H9 (cell line): Measurements from ENCODE around the gene MYO10. TPM values are rescaled to one million over a fixed set of nuclear protein-coding genes. Genes with fewer than 3 reads are reported as not detected.

Experiments used
- DNase-seq: peaks from one replicate; pipeline ENCODE4 v3.0.0-alpha.2; 2017
- H2AFZ ChIP-seq: one replicate; pipeline ENCODE4 v1.6.1; 2013; ENCODE audit warnings: mild to moderate bottlenecking, low read length, control low read depth, moderate library complexity
- H2AK5ac ChIP-seq: 2 replicates; pipeline ENCODE4 v1.6.1; 2013; ENCODE audit warnings: low read length, control low read depth, mixed read lengths; ENCODE audit not compliant: insufficient read length
- H2BK120ac ChIP-seq: one replicate; pipeline ENCODE4 v1.6.1; 2013; ENCODE audit warnings: low read depth, mild to moderate bottlenecking, low read length, control low read depth, inconsistent platforms; ENCODE audit not compliant: poor library complexity, severe bottlenecking
- H2BK12ac ChIP-seq: 2 replicates; pipeline ENCODE4 v1.6.1; 2013; ENCODE audit warnings: low read length, control low read depth, mixed read lengths, low read depth; ENCODE audit not compliant: insufficient read length
- H2BK15ac ChIP-seq: 2 replicates; pipeline ENCODE4 v1.6.1; 2013; ENCODE audit warnings: low read depth, low read length, control low read depth
- H2BK20ac ChIP-seq: one replicate; pipeline ENCODE4 v1.6.1; 2013; ENCODE audit warnings: low read depth, mild to moderate bottlenecking, low read length, control low read depth, inconsistent platforms; ENCODE audit not compliant: poor library complexity, severe bottlenecking
- H2BK5ac ChIP-seq: 2 replicates; pipeline ENCODE4 v1.6.1; 2013; ENCODE audit warnings: low read length, control low read depth, mixed read lengths; ENCODE audit not compliant: insufficient read length
- H3K14ac ChIP-seq: 2 replicates; pipeline ENCODE4 v1.6.1; 2013; ENCODE audit warnings: low read length, control low read depth; ENCODE audit not compliant: insufficient read depth
- H3K18ac ChIP-seq: 2 replicates; pipeline ENCODE4 v1.6.1; 2013; ENCODE audit warnings: low read depth, mild to moderate bottlenecking, mixed read lengths, low read length, control low read depth; ENCODE audit not compliant: insufficient read length
- H3K23ac ChIP-seq: 2 replicates; pipeline ENCODE4 v1.6.1; 2013; ENCODE audit warnings: low read length, control low read depth, mixed read lengths, low read depth; ENCODE audit not compliant: insufficient read length
- H3K23me2 ChIP-seq: 2 replicates; pipeline ENCODE4 v1.6.1; 2013; ENCODE audit warnings: low read depth, mild to moderate bottlenecking, mixed read lengths, low read length, control low read depth; ENCODE audit not compliant: insufficient read length, poor library complexity, severe bottlenecking
- H3K27ac ChIP-seq: 2 replicates; pipeline ENCODE4 v1.5.1; 2013; ENCODE audit warnings: low read length, control low read depth, mixed read lengths, low read depth; ENCODE audit not compliant: insufficient read length
- H3K27me3 ChIP-seq: 2 replicates; pipeline ENCODE4 v1.6.1; 2013; ENCODE audit warnings: low read length, control low read depth, inconsistent platforms; ENCODE audit not compliant: insufficient read depth
- H3K4ac ChIP-seq: 2 replicates; pipeline ENCODE4 v1.6.1; 2013; ENCODE audit warnings: low read depth, mild to moderate bottlenecking, control low read depth, inconsistent platforms, low read length, moderate library complexity
- H3K4me1 ChIP-seq: 2 replicates; pipeline ENCODE4 v1.6.1; 2013; ENCODE audit warnings: low read length, control low read depth, inconsistent platforms; ENCODE audit not compliant: insufficient read depth
- H3K4me2 ChIP-seq: 2 replicates; pipeline ENCODE4 v1.6.1; 2013; ENCODE audit warnings: low read length, control low read depth, mixed read lengths; ENCODE audit not compliant: insufficient read length, insufficient read depth
- H3K56ac ChIP-seq: 2 replicates; pipeline ENCODE4 v1.6.1; 2013; ENCODE audit warnings: low read depth, mild to moderate bottlenecking, mixed read lengths, low read length, control low read depth; ENCODE audit not compliant: insufficient read length
- H3K79me1 ChIP-seq: 2 replicates; pipeline ENCODE4 v1.6.1; 2013; ENCODE audit warnings: low read depth, mild to moderate bottlenecking, moderate library complexity, low read length, control low read depth, inconsistent platforms; ENCODE audit not compliant: insufficient read depth, poor library complexity, severe bottlenecking
- H3K79me2 ChIP-seq: 2 replicates; pipeline ENCODE4 v1.6.1; 2013; ENCODE audit warnings: low read length, control low read depth, inconsistent platforms; ENCODE audit not compliant: insufficient read depth
- H3K9ac ChIP-seq: 2 replicates; pipeline ENCODE4 v1.6.1; 2013; ENCODE audit warnings: low read length, control low read depth, mixed read lengths; ENCODE audit not compliant: insufficient read length; ENCODE audit errors: extremely low read depth
- H3K9me3 ChIP-seq: one replicate; pipeline ENCODE4 v1.6.1; 2013; ENCODE audit warnings: low read depth, low read length, inconsistent platforms; ENCODE audit not compliant: control insufficient read depth
- H3T11ph ChIP-seq: one replicate; pipeline ENCODE4 v1.6.1; 2013; ENCODE audit warnings: mild to moderate bottlenecking, low read length, control low read depth, inconsistent platforms
- H4K20me1 ChIP-seq: one replicate; pipeline ENCODE4 v1.6.1; 2013; ENCODE audit not compliant: control insufficient read depth, insufficient read length, insufficient read depth
- H4K5ac ChIP-seq: 2 replicates; pipeline ENCODE4 v1.6.1; 2013; ENCODE audit warnings: low read depth, mild to moderate bottlenecking, mixed read lengths, low read length, control low read depth; ENCODE audit not compliant: insufficient read length
- H4K8ac ChIP-seq: replicated peaks from 2 replicates; pipeline ENCODE4 v1.6.1; 2013; ENCODE audit warnings: low read length, control low read depth, mixed read lengths, low read depth; ENCODE audit not compliant: insufficient read length
- H4K91ac ChIP-seq: 2 replicates; pipeline ENCODE4 v1.6.1; 2013; ENCODE audit warnings: low read depth, mild to moderate bottlenecking, moderate library complexity, mixed read lengths, low read length, control low read depth; ENCODE audit not compliant: insufficient read length
- H3K27ac Mint-ChIP-seq, 3 experiments: 2 replicates in 2 of 3; 3 replicates in 1 of 3; pipeline ENCODE4 v1.8.0; 2020 to 2021; ENCODE audit warnings: mixed read lengths in 3 of 3, mild to moderate bottlenecking in 1 of 3, moderate library complexity in 1 of 3
- H3K27me3 Mint-ChIP-seq: 2 replicates; pipeline ENCODE4 v1.8.0; 2021; ENCODE audit warnings: low read depth, mild to moderate bottlenecking, moderate library complexity, mixed read lengths
- H3K36me3 Mint-ChIP-seq, 3 experiments: 2 replicates in 2 of 3; 3 replicates in 1 of 3; pipeline ENCODE4 v1.8.0; 2020 to 2021; ENCODE audit warnings: low read depth in 3 of 3, mixed read lengths in 3 of 3; ENCODE audit not compliant: insufficient read depth in 1 of 3
- H3K4me1 Mint-ChIP-seq, 2 experiments: 2 replicates each; pipeline ENCODE4 v1.8.0; 2020; ENCODE audit warnings: mixed read lengths in 2 of 2
- H3K4me3 Mint-ChIP-seq, 2 experiments: 2 replicates in 1 of 2; 3 replicates in 1 of 2; pipeline ENCODE4 v1.8.0; 2020 to 2021; ENCODE audit warnings: mild to moderate bottlenecking in 2 of 2, mixed read lengths in 2 of 2, moderate library complexity in 1 of 2
- H3K9me3 Mint-ChIP-seq, 2 experiments: 2 replicates in 1 of 2; 3 replicates in 1 of 2; pipeline ENCODE4 v1.8.0; 2020; ENCODE audit warnings: mild to moderate bottlenecking in 2 of 2, mixed read lengths in 2 of 2, moderate library complexity in 1 of 2
- CTCF ChIP-seq: fragments of 200-600 bp; sonication (generic); conservative IDR thresholded peaks from 3 replicates; pipeline ENCODE4 v1.8.0; 2021; ENCODE audit warnings: antibody characterized with exemption, mild to moderate bottlenecking
- WGBS: extraction: QIAGEN DNeasy Blood & Tissue Kit; methylation state at CpG from one replicate; pipeline ENCODE4 v1.1.7; 2013; ENCODE audit warnings: missing lambda C conversion rate, low lambda C conversion rate, mixed read lengths; ENCODE audit not compliant: insufficient read length; ENCODE audit errors: extremely low coverage; 5-methylcytosine and 5-hydroxymethylcytosine counted together
- total RNA-seq: library from RNA; stranded (reverse); gene quantifications from 2 replicates; pipeline ENCODE4 v1.2.1, GENCODE V29; 2021

The MYO10 gene
- total RNA-seq, 1 experiment from 2014 or later: 127 TPM

GRCh38 chr5:16740811-16741392 is 195.2 kb downstream of the MYO10 start:
- H2AFZ ChIP-seq: no peak overlapping the region
- peaks cover 0 to under 1% (median 0%) of the 10 kb centered on the region in 3 experiments; a peak in 1 of 7 replicates for H3K36me3 Mint-ChIP-seq
- no CpG with 5 or more reads among the region's 11 CpGs for WGBS
- peaks cover 25% of the 10 kb centered on the region for H3K23me2 ChIP-seq
- H2BK12ac ChIP-seq: no peak overlapping the region
- peak overlapping the region; percentile 79 for H3K27ac ChIP-seq
- no peaks in the 10 kb centered on the region for H4K20me1 ChIP-seq
- peaks cover 8% of the 10 kb centered on the region; the same call in 1 of the 2 replicates for H3K4me1 ChIP-seq
- H3K79me2 ChIP-seq: peaks cover under 1% of the 10 kb centered on the region; the same call in 1 of the 2 replicates
- H2BK15ac ChIP-seq: no peak overlapping the region
- H3K18ac ChIP-seq: no peak overlapping the region
- no peak overlapping the region for H2AK5ac ChIP-seq
- H3K27me3 Mint-ChIP-seq: no peaks in the 10 kb centered on the region
- H3T11ph ChIP-seq: peak overlapping the region; percentile 94
- H2BK20ac ChIP-seq: no peak overlapping the region
- peak; percentile 52 for DNase-seq
- H4K5ac ChIP-seq: no peak overlapping the region
- TF ChIP-seq CTCF: peak; percentile 27; the same call in 1 of the 3 replicates
- no peak overlapping the region for H2BK5ac ChIP-seq
- H3K4ac ChIP-seq: no peak overlapping the region
- H3K4me2 ChIP-seq: peak overlapping the region; percentile 88
- H3K9ac ChIP-seq: peak overlapping the region; percentile 74
- H3K79me1 ChIP-seq: no peaks in the 10 kb centered on the region
- H3K4me1 Mint-ChIP-seq: peaks cover 74 to 75% of the 10 kb centered on the region in 2 experiments
- no peak overlapping the region; the same call in 1 of the 2 replicates for H3K14ac ChIP-seq
- no peak overlapping the region for H3K23ac ChIP-seq
- H3K56ac ChIP-seq: no peak overlapping the region
- H3K9me3 Mint-ChIP-seq: no peaks in the 10 kb centered on the region; a peak in 1 of 5 replicates
- no peak overlapping the region for H4K91ac ChIP-seq
- H3K27ac Mint-ChIP-seq: peak overlapping the region; percentile 94 to 98 (median 95)
- no peaks in the 10 kb centered on the region for H3K27me3 ChIP-seq
- H4K8ac ChIP-seq: no peak overlapping the region
- no peak overlapping the region for H2BK120ac ChIP-seq
- H3K4me3 Mint-ChIP-seq: peak overlapping the region; percentile 82 to 91
- no peaks in the 10 kb centered on the region for H3K9me3 ChIP-seq
